ENCODE data around the gene THBS3.
"Not testable (repeated sequence)": the region's sequence is repeated elsewhere in the genome, so short reads cannot be mapped to it uniquely, and the experiment has no call there.

THBS3 gene

GRCh38 chr1:155250246-155250632, 42.5 kb upstream of the THBS3 start:
- Histone ChIP-seq H3K4me3 (ENCODE audit: low read depth in 1 of 2, low read length in 2 of 2) (peak overlapping the region; percentile 43 to 61), H3K9ac (ENCODE audit: low read depth in 1 of 2, low read length in 2 of 2) (peak overlapping the region; percentile 65 to 66)

GRCh38 chr1:155247667-155248553, 40.2 kb upstream of the THBS3 start:
- H3K4me1 ChIP-seq (ENCODE audit: control insufficient read depth in 1 of 2, insufficient read depth in 2 of 2, low read length in 2 of 2): peaks cover 4 to 28% of the 10 kb centered on the region in 2 donors

More at GRCh38 chr1:155250246-155250632, 42.5 kb upstream of the THBS3 start:
- Histone ChIP-seq H3K4me1 (ENCODE audit: control insufficient read depth in 1 of 2, insufficient read depth in 2 of 2, low read length in 2 of 2) (peaks cover 16 to 26% of the 10 kb centered on the region in 2 donors), H3K27ac (ENCODE audit: low read depth, low read length) (no peak overlapping the region), H3K27me3 (ENCODE audit: control insufficient read depth in 1 of 2, insufficient read depth in 2 of 2, low read length in 2 of 2) (no peaks in the 10 kb centered on the region), H3K36me3 (ENCODE audit: control insufficient read depth in 1 of 2, insufficient read depth in 2 of 2, low read length in 2 of 2) (peaks cover 0 to 7% of the 10 kb centered on the region in 2 donors), H3K9me3 (ENCODE audit: control insufficient read depth in 1 of 2, low read length in 2 of 2) (no peaks in the 10 kb centered on the region)

GRCh38 chr1:155246796-155247195, 39.1 kb upstream of the THBS3 start:
- H3K27ac ChIP-seq (ENCODE audit: low read depth, low read length); H3K36me3 ChIP-seq (ENCODE audit: control insufficient read depth in 1 of 2, insufficient read depth in 2 of 2, low read length in 2 of 2); H3K27me3 ChIP-seq (ENCODE audit: control insufficient read depth in 1 of 2, insufficient read depth in 2 of 2, low read length in 2 of 2); H3K4me3 ChIP-seq (ENCODE audit: low read depth in 1 of 2, low read length in 2 of 2); H3K9me3 ChIP-seq (ENCODE audit: control insufficient read depth in 1 of 2, low read length in 2 of 2); H3K9ac ChIP-seq (ENCODE audit: low read depth in 1 of 2, low read length in 2 of 2): not testable (repeated sequence)
- peaks cover 6 to 30% of the 10 kb centered on the region in 2 donors for H3K4me1 ChIP-seq (ENCODE audit: control insufficient read depth in 1 of 2, insufficient read depth in 2 of 2, low read length in 2 of 2)

More at GRCh38 chr1:155247667-155248553, 40.2 kb upstream of the THBS3 start:
- peaks cover 0 to 7% of the 10 kb centered on the region in 2 donors for H3K36me3 ChIP-seq (ENCODE audit: control insufficient read depth in 1 of 2, insufficient read depth in 2 of 2, low read length in 2 of 2)
- no peak overlapping the region for H3K9ac ChIP-seq (ENCODE audit: low read depth in 1 of 2, low read length in 2 of 2)
- no peak overlapping the region for H3K27ac ChIP-seq (ENCODE audit: low read depth, low read length)
- H3K4me3 ChIP-seq (ENCODE audit: low read depth in 1 of 2, low read length in 2 of 2): no peak overlapping the region
- H3K27me3 ChIP-seq (ENCODE audit: control insufficient read depth in 1 of 2, insufficient read depth in 2 of 2, low read length in 2 of 2): no peaks in the 10 kb centered on the region
- no peaks in the 10 kb centered on the region for H3K9me3 ChIP-seq (ENCODE audit: control insufficient read depth in 1 of 2, low read length in 2 of 2)

GRCh38 chr1:155245163-155245524, 37.4 kb upstream of the THBS3 start:
- H3K27ac ChIP-seq (ENCODE audit: low read depth, low read length): peak overlapping the region; percentile 16
- no peaks in the 10 kb centered on the region for H3K9me3 ChIP-seq (ENCODE audit: control insufficient read depth in 1 of 2, low read length in 2 of 2)
- peak overlapping the region; percentile 51 to 66 for H3K9ac ChIP-seq (ENCODE audit: low read depth in 1 of 2, low read length in 2 of 2)
- peaks cover 0 to 7% of the 10 kb centered on the region in 2 donors for H3K36me3 ChIP-seq (ENCODE audit: control insufficient read depth in 1 of 2, insufficient read depth in 2 of 2, low read length in 2 of 2)
- H3K4me1 ChIP-seq (ENCODE audit: control insufficient read depth in 1 of 2, insufficient read depth in 2 of 2, low read length in 2 of 2): peaks cover 9 to 36% of the 10 kb centered on the region in 2 donors
- H3K27me3 ChIP-seq (ENCODE audit: control insufficient read depth in 1 of 2, insufficient read depth in 2 of 2, low read length in 2 of 2): no peaks in the 10 kb centered on the region
- H3K4me3 ChIP-seq (ENCODE audit: low read depth in 1 of 2, low read length in 2 of 2): peak overlapping the region; percentile 68 to 86

- H3K4me3 ChIP-seq (ENCODE audit: low read depth in 1 of 2, low read length in 2 of 2): peak overlapping the region; percentile 68 to 86
- H3K36me3 ChIP-seq (ENCODE audit: control insufficient read depth in 1 of 2, insufficient read depth in 2 of 2, low read length in 2 of 2): peaks cover 0 to 7% of the 10 kb centered on the region in 2 donors
- H3K4me1 ChIP-seq (ENCODE audit: control insufficient read depth in 1 of 2, insufficient read depth in 2 of 2, low read length in 2 of 2): peaks cover 9 to 36% of the 10 kb centered on the region in 2 donors
- H3K9me3 ChIP-seq (ENCODE audit: control insufficient read depth in 1 of 2, low read length in 2 of 2): no peaks in the 10 kb centered on the region
- peak overlapping the region; percentile 51 to 66 for H3K9ac ChIP-seq (ENCODE audit: low read depth in 1 of 2, low read length in 2 of 2)
- H3K27ac ChIP-seq (ENCODE audit: low read depth, low read length): peak overlapping the region; percentile 86
- no peaks in the 10 kb centered on the region for H3K27me3 ChIP-seq (ENCODE audit: control insufficient read depth in 1 of 2, insufficient read depth in 2 of 2, low read length in 2 of 2)
Observed at GRCh38 chr1:155244368-155245162, 36.9 kb upstream of the THBS3 start.

- Histone ChIP-seq H3K36me3 (ENCODE audit: control insufficient read depth in 1 of 2, insufficient read depth in 2 of 2, low read length in 2 of 2) (peaks cover 0 to 12% of the 10 kb centered on the region in 2 donors), H3K27ac (ENCODE audit: low read depth, low read length) (no peak overlapping the region), H3K4me1 (ENCODE audit: control insufficient read depth in 1 of 2, insufficient read depth in 2 of 2, low read length in 2 of 2) (peaks cover 9 to 36% of the 10 kb centered on the region in 2 donors), H3K27me3 (ENCODE audit: control insufficient read depth in 1 of 2, insufficient read depth in 2 of 2, low read length in 2 of 2) (no peaks in the 10 kb centered on the region), H3K9me3 (ENCODE audit: control insufficient read depth in 1 of 2, low read length in 2 of 2) (no peaks in the 10 kb centered on the region), H3K9ac (ENCODE audit: low read depth in 1 of 2, low read length in 2 of 2) (peak overlapping the region in 1 of 2 donors; percentile 66), H3K4me3 (ENCODE audit: low read depth in 1 of 2, low read length in 2 of 2) (peak overlapping the region in 1 of 2 donors; percentile 86)
Observed at GRCh38 chr1:155242805-155243358, 35.2 kb upstream of the THBS3 start.

- Histone ChIP-seq H3K27ac (ENCODE audit: low read depth, low read length) (no peak overlapping the region), H3K4me3 (ENCODE audit: low read depth in 1 of 2, low read length in 2 of 2) (no peak overlapping the region), H3K36me3 (ENCODE audit: control insufficient read depth in 1 of 2, insufficient read depth in 2 of 2, low read length in 2 of 2) (peaks cover 0 to 13% of the 10 kb centered on the region in 2 donors), H3K27me3 (ENCODE audit: control insufficient read depth in 1 of 2, insufficient read depth in 2 of 2, low read length in 2 of 2) (no peaks in the 10 kb centered on the region), H3K9ac (ENCODE audit: low read depth in 1 of 2, low read length in 2 of 2) (no peak overlapping the region), H3K4me1 (ENCODE audit: control insufficient read depth in 1 of 2, insufficient read depth in 2 of 2, low read length in 2 of 2) (peaks cover 9 to 36% of the 10 kb centered on the region in 2 donors), H3K9me3 (ENCODE audit: control insufficient read depth in 1 of 2, low read length in 2 of 2) (no peaks in the 10 kb centered on the region)
Observed at GRCh38 chr1:155241841-155242264, 34.2 kb upstream of the THBS3 start.

- no peaks in the 10 kb centered on the region for H3K27me3 ChIP-seq (ENCODE audit: control insufficient read depth in 1 of 2, insufficient read depth in 2 of 2, low read length in 2 of 2)
- peak overlapping the region; percentile 55 to 60 for H3K4me3 ChIP-seq (ENCODE audit: low read depth in 1 of 2, low read length in 2 of 2)
- no peak overlapping the region for H3K9ac ChIP-seq (ENCODE audit: low read depth in 1 of 2, low read length in 2 of 2)
- no peak overlapping the region for H3K27ac ChIP-seq (ENCODE audit: low read depth, low read length)
- peaks cover 9 to 36% of the 10 kb centered on the region in 2 donors for H3K4me1 ChIP-seq (ENCODE audit: control insufficient read depth in 1 of 2, insufficient read depth in 2 of 2, low read length in 2 of 2)
- H3K9me3 ChIP-seq (ENCODE audit: control insufficient read depth in 1 of 2, low read length in 2 of 2): no peaks in the 10 kb centered on the region
- H3K36me3 ChIP-seq (ENCODE audit: control insufficient read depth in 1 of 2, insufficient read depth in 2 of 2, low read length in 2 of 2): peaks cover 0 to 19% of the 10 kb centered on the region in 2 donors
Observed at GRCh38 chr1:155241069-155241679, 33.5 kb upstream of the THBS3 start.

- no peaks in the 10 kb centered on the region for H3K27me3 ChIP-seq (ENCODE audit: control insufficient read depth in 1 of 2, insufficient read depth in 2 of 2, low read length in 2 of 2)
- peaks cover 0 to 26% of the 10 kb centered on the region in 2 donors for H3K36me3 ChIP-seq (ENCODE audit: control insufficient read depth in 1 of 2, insufficient read depth in 2 of 2, low read length in 2 of 2)
- H3K9ac ChIP-seq (ENCODE audit: low read depth in 1 of 2, low read length in 2 of 2): no peak overlapping the region
- H3K27ac ChIP-seq (ENCODE audit: low read depth, low read length): no peak overlapping the region
- H3K4me3 ChIP-seq (ENCODE audit: low read depth in 1 of 2, low read length in 2 of 2): no peak overlapping the region
- peaks cover 3 to 10% of the 10 kb centered on the region in 2 donors for H3K4me1 ChIP-seq (ENCODE audit: control insufficient read depth in 1 of 2, insufficient read depth in 2 of 2, low read length in 2 of 2)
- no peaks in the 10 kb centered on the region for H3K9me3 ChIP-seq (ENCODE audit: control insufficient read depth in 1 of 2, low read length in 2 of 2)
Observed at GRCh38 chr1:155236451-155236850, 28.8 kb upstream of the THBS3 start.

Data from duodenal mucosa (tissue), 2 donors.